ES-I3 (cell line): ENCODE results near the gene OTP.
"Not testable (repeated sequence)": the region's sequence is repeated elsewhere in the genome, so short reads cannot be mapped to it uniquely, and the experiment has no call there.

Experiments
- H3K36me3 ChIP-seq: 2 replicates; pipeline ENCODE4 v1.6.1; 2013; ENCODE audit warnings: mild to moderate bottlenecking, low read length, control low read depth, moderate library complexity; ENCODE audit not compliant: insufficient read depth
- H3K4me1 ChIP-seq: 2 replicates; pipeline ENCODE4 v1.6.1; 2013; ENCODE audit warnings: mild to moderate bottlenecking, control low read depth, low read length; ENCODE audit not compliant: insufficient read depth
- H3K9ac ChIP-seq: 2 replicates; pipeline ENCODE4 v1.6.1; 2013; ENCODE audit warnings: low read depth, mild to moderate bottlenecking, low read length, moderate library complexity
- H3K9me3 ChIP-seq: 2 replicates; pipeline ENCODE4 v1.6.1; 2013; ENCODE audit warnings: mild to moderate bottlenecking, low read length, moderate library complexity; ENCODE audit not compliant: control insufficient read depth, insufficient read depth

OTP gene

DNA sequence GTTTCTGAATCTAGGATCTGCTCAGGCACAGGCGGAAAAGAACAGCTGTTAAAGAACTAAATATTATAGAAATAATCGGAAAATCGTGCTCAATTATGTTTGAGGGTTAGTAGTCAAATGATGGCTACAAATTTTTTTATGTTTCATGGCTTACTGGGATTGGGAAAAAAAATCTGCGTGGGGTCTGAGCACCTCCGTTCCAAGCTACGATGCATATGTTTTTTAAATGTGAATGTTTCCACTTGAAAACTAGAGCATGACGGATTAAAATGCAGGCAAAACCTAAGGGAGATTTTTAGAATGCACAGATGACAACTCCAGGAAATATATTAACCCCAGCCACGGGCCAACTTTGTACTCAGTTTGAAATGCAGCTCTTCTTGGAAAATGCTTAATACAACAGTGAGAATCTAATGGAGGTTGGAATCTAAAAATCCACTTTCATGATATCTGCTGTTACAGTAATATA lies 5.3 kb downstream of the OTP start:
- Histone ChIP-seq H3K9me3 (no peaks in the 10 kb centered on the region), H3K4me1 (peaks cover 6% of the 10 kb centered on the region), H3K9ac (peak overlapping the region; percentile 0; the same call in 1 of the 2 replicates)

GRCh38 chr5:77632526-77633206 lies 5.8 kb downstream of the OTP start:
- H3K36me3 ChIP-seq = no peaks in the 10 kb centered on the region
- H3K9ac ChIP-seq = peak overlapping the region; percentile 0; the same call in 1 of the 2 replicates
- H3K4me1 ChIP-seq = peaks cover 6% of the 10 kb centered on the region
- no peaks in the 10 kb centered on the region for H3K9me3 ChIP-seq

More for the DNA sequence above, 5.3 kb downstream of the OTP start:
- H3K36me3 ChIP-seq = no peaks in the 10 kb centered on the region

DNA sequence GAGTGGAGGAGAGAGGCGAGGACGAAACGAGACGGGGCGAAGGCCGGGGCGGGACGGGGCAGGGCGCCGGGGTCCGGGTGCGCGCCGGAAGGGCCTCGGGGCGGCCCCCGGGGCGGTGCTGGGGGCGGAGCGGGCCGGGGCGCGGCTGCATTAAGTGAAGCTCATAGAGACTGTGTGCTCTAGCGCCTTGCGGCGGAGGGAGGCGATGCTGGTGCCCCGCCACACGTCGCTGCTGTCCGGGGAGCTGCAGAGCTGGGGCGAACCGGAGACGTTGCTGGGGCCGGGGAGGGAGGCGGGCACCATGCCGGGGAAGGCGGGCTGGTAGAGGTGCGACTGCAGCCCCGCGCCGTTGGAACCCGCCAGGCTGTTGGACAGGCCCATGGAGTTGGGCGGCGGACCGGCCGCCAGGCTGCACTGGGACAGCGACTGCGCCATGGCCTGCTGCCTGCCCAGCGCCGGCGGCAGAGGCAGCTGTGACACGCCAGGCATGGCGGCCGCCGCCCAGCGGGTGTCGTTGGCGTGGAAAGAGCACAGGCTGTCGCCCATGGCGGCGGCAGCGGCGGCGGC lies 8.3 kb downstream of the OTP start:
- H3K4me1 ChIP-seq = no peaks in the 10 kb centered on the region
- peak overlapping the region; percentile 52; the same call in 1 of the 2 replicates for H3K9ac ChIP-seq
- no peaks in the 10 kb centered on the region for H3K36me3 ChIP-seq
- no peaks in the 10 kb centered on the region for H3K9me3 ChIP-seq

GRCh38 chr5:77629509-77630113 lies 8.9 kb downstream of the OTP start:
- no peaks in the 10 kb centered on the region for H3K36me3 ChIP-seq
- H3K9ac ChIP-seq = peak overlapping the region; percentile 52; the same call in 1 of the 2 replicates
- no peaks in the 10 kb centered on the region for H3K4me1 ChIP-seq
- H3K9me3 ChIP-seq = no peaks in the 10 kb centered on the region

DNA sequence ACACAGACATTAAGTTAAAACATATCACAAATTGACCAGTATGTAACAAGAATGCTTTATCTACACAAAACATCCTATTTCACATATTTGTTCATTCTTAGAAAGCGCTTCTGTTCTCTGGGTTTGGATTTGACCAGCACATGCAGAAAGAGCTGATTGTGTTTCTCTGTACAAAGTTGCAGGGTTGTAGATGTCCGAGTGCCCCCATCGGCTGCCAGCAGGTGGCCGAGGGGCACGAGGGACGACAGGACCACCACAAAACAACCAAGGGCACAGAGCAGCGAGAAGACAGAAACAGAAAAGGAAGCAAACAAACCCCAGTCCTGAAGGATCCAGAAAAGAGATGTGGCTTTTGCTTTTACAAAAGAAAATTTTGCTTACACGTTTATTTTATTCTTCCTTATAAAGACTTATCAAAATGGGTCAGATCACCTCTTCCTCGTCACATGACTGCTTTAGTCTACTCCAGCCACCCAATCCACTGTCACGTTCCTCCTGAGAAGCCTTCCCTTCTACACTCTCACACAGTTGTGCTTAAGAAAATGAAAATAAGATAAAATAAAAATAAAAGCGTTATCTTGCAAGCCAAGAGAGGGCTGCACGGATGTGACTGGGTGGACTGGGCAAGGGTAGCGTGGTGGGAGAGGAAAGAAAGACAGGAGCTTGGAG lies 9.5 kb downstream of the OTP start:
- Histone ChIP-seq H3K9me3 (no peaks in the 10 kb centered on the region), H3K36me3 (no peaks in the 10 kb centered on the region), H3K9ac (peak overlapping the region; percentile 52; the same call in 1 of the 2 replicates)

DNA sequence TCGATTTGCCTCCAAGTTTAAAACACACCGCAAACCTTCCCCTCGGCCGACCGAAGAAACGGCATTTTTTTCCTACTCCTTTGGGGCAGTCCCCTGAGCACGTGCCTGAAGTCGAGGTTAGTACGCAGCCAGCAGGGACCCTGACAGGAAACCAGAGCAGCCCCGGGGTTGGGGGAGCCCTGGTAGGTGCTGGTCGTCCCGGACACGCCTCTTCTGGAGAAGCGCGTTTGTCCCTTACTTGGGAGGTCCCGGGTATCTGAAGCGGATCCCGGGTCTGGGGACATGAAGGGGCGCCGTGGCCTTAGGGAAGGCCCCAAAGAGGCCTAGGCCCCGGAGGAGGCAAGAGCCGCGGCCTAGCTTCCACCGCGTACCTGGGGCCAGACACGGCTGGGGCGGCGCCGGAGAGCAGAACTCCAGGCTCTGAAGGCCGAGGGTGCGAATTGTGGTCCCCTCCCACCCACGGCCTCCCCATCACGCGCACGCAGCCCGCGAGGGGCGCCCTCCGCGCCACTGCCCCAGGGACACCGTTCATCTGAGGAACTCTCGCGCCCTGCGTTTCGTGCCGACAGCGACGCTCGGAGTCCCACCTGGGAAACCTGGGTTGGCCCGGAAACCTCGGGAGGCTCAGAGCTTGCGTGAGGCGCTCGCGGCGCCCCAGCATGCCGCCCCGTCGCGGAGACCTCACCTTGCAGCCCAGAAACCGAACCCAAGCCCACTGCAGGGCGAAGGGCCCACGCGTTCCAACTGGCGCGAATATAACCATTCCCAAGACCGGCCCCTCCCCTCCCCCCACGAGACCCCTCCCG lies 10.4 kb downstream of the OTP start:
- Histone ChIP-seq H3K36me3 (no peaks in the 10 kb centered on the region), H3K9ac (peak overlapping the region; percentile 34; the same call in 1 of the 2 replicates), H3K4me1 (no peaks in the 10 kb centered on the region), H3K9me3 (no peaks in the 10 kb centered on the region)

More for the DNA sequence above, 9.5 kb downstream of the OTP start:
- no peaks in the 10 kb centered on the region for H3K4me1 ChIP-seq

- Histone ChIP-seq H3K9ac (no peak overlapping the region), H3K36me3 (no peaks in the 10 kb centered on the region), H3K4me1 (peaks cover 6% of the 10 kb centered on the region; the same call in 1 of the 2 replicates), H3K9me3 (no peaks in the 10 kb centered on the region)
Measured at GRCh38 chr5:77623203-77623740, 15.2 kb downstream of the OTP start.

DNA sequence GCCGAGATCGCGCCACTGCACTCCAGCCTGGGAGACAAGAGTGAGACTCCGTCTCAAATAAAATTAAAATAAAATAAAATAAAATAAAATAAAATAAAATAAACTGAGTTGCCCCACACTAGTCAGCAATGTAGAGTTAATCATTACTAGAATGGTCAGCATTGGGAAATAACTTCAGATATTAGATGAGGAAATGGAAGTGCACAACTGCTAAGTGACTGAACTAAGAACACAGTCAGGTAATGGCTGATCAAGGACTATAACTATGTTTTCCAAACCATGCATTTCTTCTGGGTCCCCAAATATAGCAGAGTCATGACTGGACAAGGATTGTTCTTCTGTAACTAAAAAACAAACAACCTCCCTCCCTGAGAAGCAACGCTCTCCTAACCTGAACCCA lies 17.1 kb downstream of the OTP start:
- H3K36me3 ChIP-seq = no peaks in the 10 kb centered on the region
- no peak overlapping the region for H3K9ac ChIP-seq
- peaks cover 6% of the 10 kb centered on the region; the same call in 1 of the 2 replicates for H3K4me1 ChIP-seq
- no peaks in the 10 kb centered on the region for H3K9me3 ChIP-seq

DNA sequence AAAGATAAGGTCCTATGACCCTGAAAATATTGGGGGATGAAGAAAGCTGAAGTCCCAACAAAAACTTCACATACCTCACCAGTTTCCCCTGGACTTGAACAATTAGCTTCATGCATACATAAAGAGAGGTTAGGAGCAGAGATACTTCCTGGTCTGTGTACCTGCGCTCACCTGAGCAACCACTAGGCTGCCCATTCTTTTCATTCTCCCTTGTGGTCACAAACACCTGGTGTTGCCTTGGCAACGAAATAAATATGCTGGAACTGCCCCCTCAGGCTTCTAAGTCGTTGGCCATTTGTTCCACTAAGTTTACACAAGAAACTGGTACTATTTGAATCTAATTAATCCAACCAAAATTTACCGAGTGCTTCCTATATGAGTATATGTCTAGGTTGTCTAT lies 18.1 kb downstream of the OTP start:
- H3K9me3 ChIP-seq = no peaks in the 10 kb centered on the region
- H3K36me3 ChIP-seq = no peaks in the 10 kb centered on the region

DNA sequence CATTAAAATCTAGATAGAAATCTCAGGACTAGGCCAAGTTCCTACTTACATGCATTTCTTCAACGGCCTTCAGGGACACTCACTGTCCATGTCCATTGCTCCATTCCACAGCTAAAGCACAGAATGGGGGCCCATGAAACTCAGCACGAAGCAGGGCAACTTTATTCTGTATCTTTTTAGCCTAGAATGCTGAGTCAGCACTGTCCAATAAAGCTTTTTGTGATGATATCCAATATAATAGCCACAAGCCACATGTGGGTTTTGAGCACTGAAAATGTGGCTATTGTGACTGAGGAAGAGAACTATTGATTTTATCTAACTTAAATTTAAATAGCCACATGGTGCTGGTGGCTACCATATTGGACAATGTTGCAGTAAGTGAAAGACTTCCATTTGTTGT lies 21.6 kb downstream of the OTP start:
- Histone ChIP-seq H3K36me3 (no peaks in the 10 kb centered on the region), H3K9ac (no peak overlapping the region), H3K4me1 (peaks cover 6% of the 10 kb centered on the region; the same call in 1 of the 2 replicates), H3K9me3 (no peaks in the 10 kb centered on the region)

More for the DNA sequence above, 18.1 kb downstream of the OTP start:
- no peak overlapping the region for H3K9ac ChIP-seq
- H3K4me1 ChIP-seq = peaks cover 6% of the 10 kb centered on the region; the same call in 1 of the 2 replicates

GRCh38 chr5:77608927-77609326 lies 29.6 kb downstream of the OTP start:
- not testable (repeated sequence) for H3K36me3 ChIP-seq, H3K9me3 ChIP-seq, H3K9ac ChIP-seq, H3K4me1 ChIP-seq

DNA sequence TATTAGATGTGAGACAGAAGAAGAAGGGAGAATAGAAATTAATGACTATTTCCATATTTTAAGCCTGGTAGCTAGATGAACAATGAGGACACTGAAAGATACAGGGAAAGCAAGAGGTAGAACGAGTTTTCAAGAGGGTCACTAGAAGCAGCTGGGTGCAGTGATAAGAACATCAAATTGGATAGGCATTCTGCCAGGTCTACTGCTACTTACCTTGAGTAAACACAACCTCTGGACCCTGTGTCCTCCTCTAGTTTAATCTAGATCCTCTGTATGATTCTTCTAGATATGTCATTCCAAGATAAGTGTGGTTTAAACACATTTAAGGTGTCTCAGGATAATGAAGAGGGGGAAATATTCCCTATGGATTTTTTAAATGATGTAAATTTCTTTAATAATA lies 31.2 kb downstream of the OTP start:
- H3K9me3 ChIP-seq = no peaks in the 10 kb centered on the region; the same call in 1 of the 2 replicates
- H3K9ac ChIP-seq = no peak overlapping the region
- no peaks in the 10 kb centered on the region for H3K4me1 ChIP-seq
- no peaks in the 10 kb centered on the region for H3K36me3 ChIP-seq

GRCh38 chr5:77606279-77606678 lies 32.2 kb downstream of the OTP start:
- Histone ChIP-seq H3K4me1 (no peaks in the 10 kb centered on the region), H3K9me3 (no peaks in the 10 kb centered on the region; the same call in 1 of the 2 replicates), H3K36me3 (no peaks in the 10 kb centered on the region), H3K9ac (no peak overlapping the region)
